MM.1S (cell line): ENCODE results near the gene DFFA.

ENCODE experiments used
- DNase-seq: peaks from one replicate; pipeline ENCODE4 v3.0.0-alpha.2; 2015
- H2AFZ ChIP-seq: fragments of 300-600 bp; sonication (generic); 2 replicates; pipeline ENCODE4 v1.6.0; 2016; ENCODE audit warnings: antibody characterized with exemption, low read length
- H3F3A ChIP-seq: fragments of 300-600 bp; sonication (generic); 2 replicates; pipeline ENCODE4 v1.6.1; 2016; ENCODE audit warnings: mild to moderate bottlenecking, antibody characterized with exemption, low read length, moderate library complexity, mixed read lengths; ENCODE audit not compliant: insufficient read depth
- H3K27ac ChIP-seq: fragments of 300-600 bp; sonication (generic); 2 replicates; pipeline ENCODE4 v1.5.1; 2016; ENCODE audit warnings: mild to moderate bottlenecking, low read length
- H3K27me3 ChIP-seq: fragments of 300-600 bp; sonication (generic); replicated peaks from 2 replicates; pipeline ENCODE4 v1.6.0; 2016; ENCODE audit warnings: low read length; ENCODE audit not compliant: insufficient read depth
- H3K36me3 ChIP-seq: fragments of 300-600 bp; sonication (generic); replicated peaks from 2 replicates; pipeline ENCODE4 v1.6.1; 2016; ENCODE audit warnings: mild to moderate bottlenecking, low read length, mixed read lengths; ENCODE audit not compliant: insufficient read depth
- H3K4me1 ChIP-seq: fragments of 300-600 bp; sonication (generic); 2 replicates; pipeline ENCODE4 v1.6.1; 2016; ENCODE audit warnings: low read length, mixed read lengths
- H3K4me2 ChIP-seq: fragments of 300-600 bp; sonication (generic); 2 replicates; pipeline ENCODE4 v1.6.0; 2016; ENCODE audit warnings: low read depth, low read length
- H3K4me3 ChIP-seq: fragments of 300-600 bp; sonication (generic); 2 replicates; pipeline ENCODE4 v1.5.1; 2016; ENCODE audit warnings: low read length, mixed read lengths
- H3K79me2 ChIP-seq: fragments of 300-600 bp; sonication (generic); 2 replicates; pipeline ENCODE4 v1.6.1; 2016; ENCODE audit warnings: mixed run types, low read length, mixed read lengths
- H3K9ac ChIP-seq: fragments of 300-600 bp; sonication (generic); 2 replicates; pipeline ENCODE4 v1.6.1; 2016; ENCODE audit warnings: low read length, mixed read lengths
- H3K9me2 ChIP-seq: fragments of 300-600 bp; sonication (generic); replicated peaks from 2 replicates; pipeline ENCODE4 v1.6.1; 2016; ENCODE audit warnings: mild to moderate bottlenecking, low read length, mixed read lengths; ENCODE audit not compliant: insufficient read depth
- H3K9me3 ChIP-seq: fragments of 300-600 bp; sonication (generic); replicated peaks from 2 replicates; pipeline ENCODE4 v1.6.1; 2016; ENCODE audit warnings: mild to moderate bottlenecking, low read length, mixed read lengths; ENCODE audit not compliant: insufficient read depth
- H4K20me1 ChIP-seq: fragments of 300-600 bp; sonication (generic); 2 replicates; pipeline ENCODE4 v1.6.1; 2016; ENCODE audit warnings: mild to moderate bottlenecking, low read length, moderate library complexity, mixed read lengths; ENCODE audit not compliant: insufficient read depth
- EZH2 ChIP-seq: fragments of 300-600 bp; sonication (generic); optimal IDR thresholded peaks from 2 replicates; pipeline ENCODE3; 2017; ENCODE audit warnings: low read depth, mild to moderate bottlenecking, antibody characterized with exemption, low read length, mixed read lengths
- EZH2phosphoT487 ChIP-seq: fragments of 300-600 bp; sonication (generic); IDR thresholded peaks from 2 replicates; pipeline ENCODE4 v1.6.1; 2018; ENCODE audit warnings: antibody characterized with exemption, low read length
- TF ChIP-seq, protein P1 (sequence below): fragments of 300-600 bp; sonication (generic); IDR thresholded peaks from 2 replicates; pipeline ENCODE4 v1.5.1; 2016; ENCODE audit warnings: antibody characterized with exemption, low read length, mixed read lengths

DFFA gene

DNA sequence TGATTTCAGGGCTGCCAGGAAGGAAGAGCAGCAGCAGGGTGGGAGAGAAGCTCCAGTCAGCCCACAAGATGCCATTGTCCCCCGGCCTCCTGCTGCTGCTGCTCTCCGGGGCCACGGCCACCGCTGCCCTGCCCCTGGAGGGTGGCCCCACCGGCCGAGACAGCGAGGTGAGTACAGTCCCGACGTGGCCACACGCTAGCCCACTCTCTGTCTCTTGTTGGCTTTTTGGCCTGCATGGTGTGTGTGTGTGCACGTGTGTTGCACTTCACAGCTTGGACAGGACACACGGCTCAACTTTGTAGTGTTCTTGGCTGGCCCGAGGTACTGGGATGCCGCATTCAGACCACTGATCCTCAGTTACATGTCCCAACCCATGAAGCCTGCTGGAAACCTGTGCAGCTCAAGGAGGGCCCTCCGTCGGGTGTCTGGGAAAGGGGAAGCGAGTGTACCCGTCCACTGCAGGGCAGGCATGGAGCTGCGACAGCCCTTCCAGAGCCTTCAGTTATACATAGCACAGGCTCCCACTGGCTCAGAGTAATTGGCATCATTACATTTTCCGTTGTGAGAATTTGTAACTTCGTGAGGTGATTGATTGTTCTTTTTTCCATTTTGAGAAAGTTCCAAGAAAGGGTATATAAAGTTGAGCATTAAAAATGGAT, 22.0 kb downstream of the DFFA start:
- H3K4me1 ChIP-seq, result no peaks in the 10 kb centered on the region
- H3K4me3 ChIP-seq, result no peak overlapping the region
- no peak overlapping the region for H3K27ac ChIP-seq
- H3K36me3 ChIP-seq, result no peaks in the 10 kb centered on the region
- H3K27me3 ChIP-seq, result no peaks in the 10 kb centered on the region
- peaks cover under 1% of the 10 kb centered on the region for H3F3A ChIP-seq
- DNase-seq, result no peak
- no peaks in the 10 kb centered on the region for H3K9me2 ChIP-seq
- H2AFZ ChIP-seq, result no peak overlapping the region
- H3K9ac ChIP-seq, result no peak overlapping the region
- H3K79me2 ChIP-seq, result no peaks in the 10 kb centered on the region
- H3K9me3 ChIP-seq, result no peaks in the 10 kb centered on the region
- TF ChIP-seq EZH2phosphoT487 (no peak), EZH2 (no peak)
- TF ChIP-seq, protein P1, sequence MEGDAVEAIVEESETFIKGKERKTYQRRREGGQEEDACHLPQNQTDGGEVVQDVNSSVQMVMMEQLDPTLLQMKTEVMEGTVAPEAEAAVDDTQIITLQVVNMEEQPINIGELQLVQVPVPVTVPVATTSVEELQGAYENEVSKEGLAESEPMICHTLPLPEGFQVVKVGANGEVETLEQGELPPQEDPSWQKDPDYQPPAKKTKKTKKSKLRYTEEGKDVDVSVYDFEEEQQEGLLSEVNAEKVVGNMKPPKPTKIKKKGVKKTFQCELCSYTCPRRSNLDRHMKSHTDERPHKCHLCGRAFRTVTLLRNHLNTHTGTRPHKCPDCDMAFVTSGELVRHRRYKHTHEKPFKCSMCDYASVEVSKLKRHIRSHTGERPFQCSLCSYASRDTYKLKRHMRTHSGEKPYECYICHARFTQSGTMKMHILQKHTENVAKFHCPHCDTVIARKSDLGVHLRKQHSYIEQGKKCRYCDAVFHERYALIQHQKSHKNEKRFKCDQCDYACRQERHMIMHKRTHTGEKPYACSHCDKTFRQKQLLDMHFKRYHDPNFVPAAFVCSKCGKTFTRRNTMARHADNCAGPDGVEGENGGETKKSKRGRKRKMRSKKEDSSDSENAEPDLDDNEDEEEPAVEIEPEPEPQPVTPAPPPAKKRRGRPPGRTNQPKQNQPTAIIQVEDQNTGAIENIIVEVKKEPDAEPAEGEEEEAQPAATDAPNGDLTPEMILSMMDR, result no peak
- H3K4me2 ChIP-seq, result no peak overlapping the region
- H4K20me1 ChIP-seq, result no peaks in the 10 kb centered on the region

GRCh38 chr1:10449751-10450150, 22.6 kb downstream of the DFFA start, which contains the start of gene CORT:
CORT (plus strand) TSS chr1:10450031; CDS start chr1:10450224, 193 bp downstream.
- H3K4me2 ChIP-seq, result no peak within 1 kb of the TSS
- no peaks in the 10 kb centered on the region for H3K36me3 ChIP-seq
- H3K9me3 ChIP-seq, result no peaks in the 10 kb centered on the region
- TF ChIP-seq, protein P1, result no peak
- TF ChIP-seq EZH2phosphoT487 (no peak), EZH2 (no peak)
- no peak within 1 kb of the TSS for H3K27ac ChIP-seq
- H4K20me1 ChIP-seq, result no peaks in the 10 kb centered on the region
- no peaks in the 10 kb centered on the region for H3K79me2 ChIP-seq
- H3K9me2 ChIP-seq, result no peaks in the 10 kb centered on the region
- peaks cover 5% of the 10 kb centered on the region for H3F3A ChIP-seq
- H3K27me3 ChIP-seq, result no peaks in the 10 kb centered on the region
- H3K4me1 ChIP-seq, result no peaks in the 10 kb centered on the region
- H3K4me3 ChIP-seq, result no peak within 1 kb of the TSS
- H3K9ac ChIP-seq, result no peak within 1 kb of the TSS
- no peak within 1 kb of the TSS for H2AFZ ChIP-seq
- DNase-seq, result no peak

- H3K27me3 ChIP-seq, result no peaks in the 10 kb centered on the region
- H3K4me1 ChIP-seq, result peaks cover 6% of the 10 kb centered on the region
- no peak overlapping the region for H3K27ac ChIP-seq
- TF ChIP-seq EZH2phosphoT487, result no peak
- no peak for TF ChIP-seq EZH2
- TF ChIP-seq, protein P1, result no peak
- H3K9ac ChIP-seq, result no peak overlapping the region
- no peaks in the 10 kb centered on the region for H3K36me3 ChIP-seq
- peaks cover 11% of the 10 kb centered on the region for H3F3A ChIP-seq
- H3K9me3 ChIP-seq, result no peaks in the 10 kb centered on the region
- no peak overlapping the region for H2AFZ ChIP-seq
- H3K9me2 ChIP-seq, result no peaks in the 10 kb centered on the region
- no peaks in the 10 kb centered on the region for H3K79me2 ChIP-seq
- H3K4me2 ChIP-seq, result no peak overlapping the region
- DNase-seq, result no peak
- H3K4me3 ChIP-seq, result no peak overlapping the region
- H4K20me1 ChIP-seq, result no peaks in the 10 kb centered on the region
These were observed 25.4 kb downstream of the DFFA start for GRCh38 chr1:10446790-10447422.
